ENCODE measurements around the gene PAPOLG.
"Not testable (repeated sequence)": the region's sequence is repeated elsewhere in the genome, so short reads cannot be mapped to it uniquely, and the experiment has no call there.

Gene PAPOLG

DNA sequence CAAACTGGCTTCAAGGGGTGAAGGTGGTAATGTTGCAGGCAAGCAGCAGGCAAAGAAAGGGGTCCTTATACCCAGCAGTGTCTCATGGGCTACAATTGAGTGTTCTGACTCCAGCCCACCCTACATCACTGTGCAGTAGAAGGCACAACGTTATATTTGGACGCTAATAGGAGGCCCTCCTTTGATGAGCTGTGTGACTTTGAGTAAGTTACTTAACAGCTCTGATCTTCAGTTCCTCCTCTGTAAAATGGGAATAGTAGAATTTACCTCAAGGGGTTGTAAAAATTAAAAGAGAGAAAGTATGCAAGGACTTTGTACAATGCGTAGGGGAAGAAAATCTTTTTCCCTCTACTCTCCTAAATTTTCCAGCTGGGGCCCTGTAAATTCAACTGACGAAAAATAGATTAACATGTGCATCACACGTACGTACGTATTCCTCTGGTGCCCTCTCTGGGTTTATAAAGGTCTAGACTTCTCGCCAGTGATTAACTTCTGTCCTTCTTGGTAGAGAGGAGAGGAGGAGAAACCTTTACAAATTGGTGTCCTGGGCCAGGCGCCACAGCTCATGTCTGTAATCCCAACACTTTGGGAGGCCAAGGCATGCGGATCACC, 67.7 kb downstream of the PAPOLG start:
- TF ChIP-seq, protein P1, sequence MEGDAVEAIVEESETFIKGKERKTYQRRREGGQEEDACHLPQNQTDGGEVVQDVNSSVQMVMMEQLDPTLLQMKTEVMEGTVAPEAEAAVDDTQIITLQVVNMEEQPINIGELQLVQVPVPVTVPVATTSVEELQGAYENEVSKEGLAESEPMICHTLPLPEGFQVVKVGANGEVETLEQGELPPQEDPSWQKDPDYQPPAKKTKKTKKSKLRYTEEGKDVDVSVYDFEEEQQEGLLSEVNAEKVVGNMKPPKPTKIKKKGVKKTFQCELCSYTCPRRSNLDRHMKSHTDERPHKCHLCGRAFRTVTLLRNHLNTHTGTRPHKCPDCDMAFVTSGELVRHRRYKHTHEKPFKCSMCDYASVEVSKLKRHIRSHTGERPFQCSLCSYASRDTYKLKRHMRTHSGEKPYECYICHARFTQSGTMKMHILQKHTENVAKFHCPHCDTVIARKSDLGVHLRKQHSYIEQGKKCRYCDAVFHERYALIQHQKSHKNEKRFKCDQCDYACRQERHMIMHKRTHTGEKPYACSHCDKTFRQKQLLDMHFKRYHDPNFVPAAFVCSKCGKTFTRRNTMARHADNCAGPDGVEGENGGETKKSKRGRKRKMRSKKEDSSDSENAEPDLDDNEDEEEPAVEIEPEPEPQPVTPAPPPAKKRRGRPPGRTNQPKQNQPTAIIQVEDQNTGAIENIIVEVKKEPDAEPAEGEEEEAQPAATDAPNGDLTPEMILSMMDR (IDR thresholded peaks at IDR 0.05; ENCODE audit: low read depth, low read length), result no peak
- no peak overlapping the region for H3K4me3 ChIP-seq (ENCODE audit: low read depth, low read length)

DNA sequence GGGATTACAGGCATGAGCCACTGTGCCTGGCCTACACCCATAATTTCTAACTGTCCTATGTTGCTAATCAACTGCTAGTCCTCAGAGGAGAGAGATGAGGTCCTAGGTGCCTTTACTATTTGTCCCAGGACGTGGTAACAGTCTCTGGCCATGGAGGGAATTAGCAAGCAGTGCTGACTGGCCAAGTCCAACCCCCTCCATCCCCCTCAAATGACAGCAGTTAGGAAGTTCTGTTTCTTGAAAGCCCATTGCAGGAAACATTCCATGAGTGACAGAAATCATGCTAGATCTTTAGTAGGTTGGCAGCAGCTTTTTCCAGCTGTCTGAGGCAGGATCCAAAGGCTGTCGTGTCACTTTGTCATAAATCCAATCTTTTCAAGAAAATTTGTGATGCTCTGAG, 69.6 kb downstream of the PAPOLG start:
- no peak overlapping the region for H3K4me3 ChIP-seq (ENCODE audit: low read depth, low read length)
- TF ChIP-seq, protein P1 (IDR thresholded peaks at IDR 0.05; ENCODE audit: low read depth, low read length), result no peak

DNA sequence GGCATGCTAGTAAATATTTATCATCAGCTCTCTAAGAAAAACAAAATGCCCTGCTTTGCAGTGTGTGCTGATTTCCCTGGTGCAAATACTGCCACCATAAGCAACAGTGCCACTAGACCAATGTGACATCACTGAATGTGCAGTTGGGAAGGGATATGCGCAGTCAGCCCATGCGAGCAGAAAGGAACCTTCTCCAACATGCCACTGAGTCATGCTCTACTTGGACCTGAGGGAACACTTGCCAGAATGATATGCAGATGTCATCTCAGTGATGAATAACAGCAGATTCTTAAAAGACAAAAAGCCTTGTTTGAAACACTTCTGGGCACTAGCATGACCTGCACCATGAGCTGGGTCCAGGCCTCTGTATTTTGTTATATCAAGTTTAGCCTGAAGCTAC, 70.0 kb downstream of the PAPOLG start:
- H3K4me3 ChIP-seq (ENCODE audit: low read depth, low read length), result no peak overlapping the region
- TF ChIP-seq, protein P1 (IDR thresholded peaks at IDR 0.05; ENCODE audit: low read depth, low read length), result no peak

DNA sequence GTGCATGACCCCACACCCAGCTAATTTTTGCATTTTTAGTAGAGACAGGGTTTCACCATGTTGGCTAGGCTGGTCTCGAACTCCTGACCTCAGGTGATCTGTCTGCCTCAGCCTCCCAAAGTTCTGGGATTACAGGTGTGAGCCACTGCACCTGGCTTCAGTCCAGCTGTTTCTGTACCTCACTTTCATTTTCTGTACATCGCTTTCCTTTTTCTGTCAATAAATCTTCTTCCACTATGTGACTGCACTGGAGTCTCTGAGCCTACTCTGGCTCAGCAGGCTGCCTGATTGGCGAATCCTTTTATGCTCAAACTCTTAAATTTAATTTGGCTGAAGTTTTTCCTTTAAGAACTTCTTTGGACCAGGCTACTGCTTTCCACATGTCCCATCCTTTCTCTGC, 70.8 kb downstream of the PAPOLG start:
- H3K4me3 ChIP-seq (ENCODE audit: low read depth, low read length), result not testable (repeated sequence)

DNA sequence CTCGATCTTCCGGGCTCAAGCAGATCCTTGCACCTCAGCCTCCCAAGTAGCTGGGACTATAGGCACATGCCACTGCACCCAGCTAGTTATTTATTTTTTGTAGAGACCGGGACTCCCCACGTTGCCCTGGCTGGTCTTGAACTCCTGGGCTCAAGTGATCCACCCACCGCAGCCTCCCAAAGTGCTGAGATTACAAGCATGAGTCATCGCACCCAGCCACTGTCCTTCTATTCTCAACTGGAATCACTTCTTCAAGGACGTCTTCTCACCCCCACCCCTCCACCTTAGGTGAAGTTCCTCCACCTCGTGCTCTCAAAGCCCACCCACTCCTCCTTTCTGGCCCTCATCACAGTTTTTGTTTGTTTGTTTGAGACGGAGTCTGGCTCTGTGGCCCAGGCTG, 71.3 kb downstream of the PAPOLG start:
- H3K4me3 ChIP-seq (ENCODE audit: low read depth, low read length), result no peak overlapping the region
- TF ChIP-seq, protein P1 (IDR thresholded peaks at IDR 0.05; ENCODE audit: low read depth, low read length), result no peak

DNA sequence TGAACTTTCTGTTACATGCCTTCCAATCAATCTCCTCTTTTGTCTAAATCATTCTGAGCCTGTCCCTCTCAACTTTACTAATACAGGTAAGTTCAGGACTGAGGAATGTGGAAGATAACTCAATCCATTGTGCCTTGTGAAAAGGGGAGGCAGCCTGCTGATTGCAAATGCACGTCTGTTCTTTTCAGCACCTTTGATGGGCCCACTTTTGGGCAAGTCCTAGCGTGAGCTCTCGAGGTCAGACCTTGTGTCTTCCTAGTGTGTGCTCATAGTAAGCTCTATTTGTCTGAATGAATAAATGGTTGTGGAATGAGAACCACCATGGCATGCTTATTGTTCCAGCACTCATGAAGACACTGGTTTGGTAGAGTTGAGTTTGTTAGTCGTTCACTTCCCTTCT, 74.9 kb downstream of the PAPOLG start:
- TF ChIP-seq, protein P1 (IDR thresholded peaks at IDR 0.05; ENCODE audit: low read depth, low read length), result no peak
- no peak overlapping the region for H3K4me3 ChIP-seq (ENCODE audit: low read depth, low read length)

DNA sequence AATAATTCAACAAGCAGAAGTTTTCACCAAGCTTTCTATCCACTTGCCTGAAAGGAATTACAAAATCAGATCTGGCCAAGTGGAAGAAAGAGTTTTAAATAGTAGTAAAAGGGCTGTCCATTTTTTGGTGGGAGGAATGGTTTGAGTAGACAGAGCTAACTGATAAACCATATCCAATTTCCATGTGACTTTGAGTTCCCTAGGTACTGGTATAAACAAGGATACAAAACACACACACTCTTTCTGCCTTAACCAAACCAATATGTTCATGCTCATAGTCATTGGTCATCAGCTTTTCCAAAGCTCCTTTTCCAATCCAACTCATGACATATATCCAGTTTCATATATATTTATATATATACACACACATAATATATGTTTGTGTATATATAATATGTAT, 75.9 kb downstream of the PAPOLG start:
- TF ChIP-seq, protein P1 (IDR thresholded peaks at IDR 0.05; ENCODE audit: low read depth, low read length), result no peak
- no peak overlapping the region for H3K4me3 ChIP-seq (ENCODE audit: low read depth, low read length)

DNA sequence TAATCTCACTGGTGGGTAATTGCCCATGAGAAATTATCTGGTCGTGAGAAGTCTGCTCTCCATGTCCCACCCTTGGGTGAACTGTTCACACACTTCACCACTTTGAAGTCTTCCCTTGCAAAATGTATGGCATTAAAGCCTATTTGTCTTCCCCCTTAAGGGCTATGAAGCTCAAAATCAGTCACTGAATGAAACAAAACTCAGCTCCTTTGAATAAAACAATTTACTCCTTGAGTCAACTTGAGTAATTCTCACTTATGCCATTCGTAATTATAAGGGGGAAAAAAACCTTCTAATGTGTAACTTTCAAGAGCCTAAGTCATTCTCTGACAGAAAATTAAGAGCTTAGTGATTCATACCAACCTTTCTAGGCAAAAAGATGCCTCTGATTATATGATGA, 76.6 kb downstream of the PAPOLG start:
- TF ChIP-seq, protein P1 (IDR thresholded peaks at IDR 0.05; ENCODE audit: low read depth, low read length), result no peak
- H3K4me3 ChIP-seq (ENCODE audit: low read depth, low read length), result no peak overlapping the region
